ENCODE data around the gene TGOLN2.
"Not testable (repeated sequence)": the region's sequence is repeated elsewhere in the genome, so short reads cannot be mapped to it uniquely, and the experiment has no call there.

DNA sequence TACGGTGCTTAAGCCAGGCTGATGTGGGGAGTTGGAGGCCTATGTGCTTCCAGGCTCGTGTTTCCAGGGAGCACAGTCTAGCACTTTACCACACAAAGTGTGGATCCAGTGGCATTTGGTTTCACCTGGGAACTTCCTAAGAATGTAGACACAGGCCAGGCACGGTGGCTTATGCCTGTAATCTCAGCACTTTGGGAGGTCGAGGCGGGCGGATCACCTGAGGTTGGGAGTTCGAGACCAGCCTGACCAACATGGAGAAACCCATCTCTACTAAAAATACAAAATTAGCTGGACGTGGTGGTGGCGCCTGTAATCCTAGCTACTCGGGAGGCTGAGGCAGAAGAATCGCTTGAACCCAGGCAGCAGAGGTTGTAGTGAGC is 3.8 kb downstream of the TGOLN2 start:
- TF ChIP-seq CTCF (conservative IDR thresholded peaks at IDR 0.05; ENCODE audit: low read length); EZH2phosphoT487 (IDR thresholded peaks at IDR 0.05; ENCODE audit: borderline replicate concordance, low read depth, low read length): not testable (repeated sequence)

Data from OCI-LY7 (cell line).